UCSD-AML1 (cell line): ENCODE data around the gene SNX32.

Experiments used
- DNase-seq: peaks from one replicate; lab custom pipeline; 2025; ENCODE audit not compliant: unreplicated experiment; lab: John Stamatoyannopoulos, UW

SNX32 gene

DNA sequence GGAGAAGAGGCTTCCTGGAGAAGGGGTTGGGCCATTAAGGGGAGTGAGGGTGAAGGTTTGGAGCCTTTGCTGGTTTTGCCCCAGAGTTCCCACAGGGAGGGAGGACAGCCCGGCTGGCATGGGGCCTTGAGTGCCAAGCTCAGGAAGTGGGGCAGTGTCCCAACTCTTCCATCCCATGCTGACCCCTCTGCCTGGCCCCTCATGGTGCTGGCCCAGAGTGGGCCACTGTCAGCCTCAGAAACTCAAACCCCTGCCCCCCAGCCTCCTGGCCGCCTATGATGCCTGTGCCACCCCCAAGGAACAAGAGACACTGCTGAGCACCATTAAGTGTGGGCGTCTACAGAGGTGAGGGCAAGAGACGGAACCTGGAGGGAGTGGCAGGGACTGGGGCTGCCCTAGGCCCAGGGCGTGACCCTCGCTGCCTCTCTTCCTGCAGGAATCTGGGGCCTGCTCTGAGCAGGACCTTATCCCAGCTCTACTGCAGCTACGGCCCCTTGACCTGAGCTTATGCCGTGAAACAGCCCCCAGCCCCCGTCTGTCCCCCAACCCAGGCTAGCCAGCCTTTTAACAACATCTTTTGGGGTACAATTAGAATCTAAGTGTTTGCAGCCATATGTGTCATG, 31.9 kb downstream of the SNX32 start:
- no peak for DNase-seq

DNA sequence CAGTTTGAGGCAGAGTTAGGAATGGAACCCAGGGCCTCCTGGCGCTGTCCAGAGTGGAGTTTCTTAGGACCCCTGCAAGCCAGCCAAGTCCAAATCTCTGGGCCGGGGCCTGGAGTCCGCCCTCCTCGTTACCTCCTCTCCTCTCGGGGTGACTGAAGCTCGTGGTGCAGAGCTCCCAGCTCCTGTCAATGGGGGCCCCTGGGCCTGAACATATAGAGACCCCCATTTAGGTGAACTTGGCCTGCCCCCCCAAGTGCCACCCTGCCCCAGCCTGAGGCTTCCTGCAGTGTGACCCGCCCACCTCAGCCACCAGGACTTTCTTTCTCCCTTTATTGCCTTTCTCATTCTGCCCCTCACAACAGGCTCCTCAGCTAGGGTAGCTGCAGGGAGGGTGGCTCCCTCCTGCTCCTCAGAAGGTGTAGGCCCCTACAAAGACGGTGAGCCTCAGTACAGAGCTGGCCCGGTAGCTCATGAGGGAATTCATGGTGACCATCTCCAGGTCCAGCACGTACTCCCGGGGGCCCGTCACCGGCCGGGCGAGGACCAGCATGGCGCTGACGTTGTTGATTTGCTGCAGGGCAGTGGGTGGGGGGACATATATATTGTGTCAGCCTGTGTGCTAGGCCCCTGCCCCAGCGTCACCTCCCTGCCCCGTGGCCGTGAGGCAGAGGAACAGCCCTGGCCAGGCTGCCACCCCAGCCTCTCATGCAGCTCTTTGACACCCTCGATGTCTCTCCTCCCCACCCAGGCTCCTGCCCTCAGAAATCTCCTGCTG, 32.9 kb downstream of the SNX32 start:
- no peak for DNase-seq

DNA sequence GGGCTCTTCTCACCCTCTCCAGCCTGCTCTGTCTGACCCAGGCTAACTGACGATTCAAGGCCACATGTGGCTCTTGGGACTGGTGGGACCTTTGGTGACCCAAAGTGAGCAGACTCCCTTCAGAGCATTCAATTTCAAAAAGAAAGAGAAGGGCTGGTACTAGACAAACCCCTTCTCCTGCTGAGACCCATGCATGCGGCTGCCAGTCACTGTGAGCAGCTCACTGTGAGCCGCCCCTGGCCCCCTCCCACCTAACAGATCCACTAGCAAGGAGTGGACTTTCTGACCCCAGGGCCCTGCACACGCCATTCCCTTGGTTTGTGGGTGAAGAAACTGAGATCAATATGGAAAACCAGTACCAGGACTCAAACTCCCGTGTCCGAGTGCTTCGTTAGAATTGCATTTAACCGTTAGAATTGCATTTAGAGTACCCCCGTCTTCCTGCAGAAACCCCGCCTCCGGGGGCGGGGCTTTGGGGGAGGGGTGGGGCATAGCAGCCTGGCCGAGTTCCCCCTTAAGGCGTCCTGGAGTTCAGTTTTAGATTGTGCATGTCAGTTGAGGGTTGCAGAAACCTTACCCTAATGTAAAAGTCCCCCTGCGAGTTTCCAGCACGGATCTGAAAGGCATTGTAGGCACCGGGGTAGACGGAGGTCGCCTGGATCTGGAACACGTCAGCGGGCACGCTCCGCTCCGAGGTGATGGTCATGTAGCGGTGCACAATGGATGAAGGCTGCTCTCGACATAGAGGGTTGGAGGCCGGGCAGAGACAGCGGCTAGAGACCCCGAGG, 33.7 kb downstream of the SNX32 start:
- no peak for DNase-seq

DNA sequence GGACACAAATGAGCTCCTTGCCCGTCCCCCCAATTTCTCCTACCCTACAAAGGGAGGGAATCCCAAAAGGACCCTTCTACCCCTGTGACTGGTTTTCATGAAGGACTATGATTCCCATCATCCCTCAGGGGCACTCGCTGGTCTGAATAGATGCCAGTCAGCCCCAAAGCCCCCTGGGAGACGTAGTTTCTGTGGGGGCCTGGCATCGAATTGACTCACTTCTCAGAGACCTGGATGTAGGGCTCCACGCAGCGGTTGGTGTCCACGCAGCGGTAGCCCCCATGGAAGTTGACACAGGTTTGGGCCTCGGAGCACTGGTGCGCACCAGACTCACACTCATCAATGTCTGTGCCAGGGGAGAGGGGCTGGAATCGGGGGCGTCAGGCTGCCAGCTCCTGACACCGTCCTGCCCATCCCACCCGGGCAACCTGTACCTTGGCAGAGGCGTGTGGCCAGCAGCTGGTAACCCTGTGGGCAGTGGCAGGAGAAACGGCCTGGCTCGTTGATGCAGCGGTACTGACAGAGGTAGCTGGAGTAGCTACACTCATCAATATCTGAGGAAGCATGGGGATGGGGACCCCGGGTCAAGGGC, 34.4 kb downstream of the SNX32 start:
- DNase-seq, result no peak

DNA sequence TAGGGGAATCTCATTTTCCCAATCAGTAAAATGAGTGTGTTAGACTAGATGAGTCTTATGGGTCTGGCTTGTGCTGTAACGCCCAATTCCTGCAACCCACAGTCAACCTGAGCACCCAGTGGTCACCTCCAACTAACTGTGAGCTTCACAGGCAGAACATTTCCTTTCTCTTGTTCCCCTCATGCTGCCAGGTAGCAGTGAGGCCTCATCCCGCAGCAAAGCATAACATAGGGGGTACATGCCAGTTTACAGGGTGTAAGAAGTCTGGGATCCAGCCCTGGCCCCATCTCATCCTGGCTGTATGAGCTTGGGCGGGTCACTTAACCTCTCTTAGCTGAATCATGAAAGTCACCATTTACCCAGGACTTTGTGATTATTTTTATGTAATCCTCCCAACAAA, 35.1 kb downstream of the SNX32 start:
- no peak for DNase-seq

DNA sequence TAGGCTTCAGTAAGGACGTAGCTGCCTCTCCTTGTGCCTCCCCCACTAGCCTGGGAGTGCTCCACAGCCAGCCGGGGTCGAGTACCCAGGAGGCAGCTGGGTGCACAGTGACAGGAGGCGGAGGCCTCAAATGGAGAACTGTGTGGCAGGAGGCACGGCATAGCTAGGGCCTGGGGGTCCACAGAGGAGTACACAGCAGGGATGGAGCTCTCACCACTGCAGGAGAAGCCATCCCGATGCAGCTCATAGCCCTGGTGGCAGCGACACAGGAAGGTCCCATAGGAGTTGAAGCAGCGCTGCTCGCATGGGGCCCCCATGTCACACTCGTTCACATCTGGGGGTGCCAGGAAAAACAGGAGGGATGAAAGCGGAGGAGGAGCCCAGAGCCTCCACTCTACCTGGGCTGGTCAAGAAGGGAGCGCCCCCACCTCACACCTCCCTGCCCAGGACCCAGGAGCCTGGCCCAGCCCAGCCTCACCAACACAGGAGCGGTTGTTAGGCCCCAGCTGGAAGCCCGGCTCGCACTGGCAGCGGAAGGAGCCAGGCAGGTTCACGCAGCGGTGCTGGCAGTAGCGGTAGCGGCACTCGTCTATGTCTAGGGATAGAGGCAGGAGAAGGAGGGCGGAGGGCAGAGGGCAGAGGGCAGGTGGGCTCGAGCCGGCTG, 36.0 kb downstream of the SNX32 start:
- no peak for DNase-seq

DNA sequence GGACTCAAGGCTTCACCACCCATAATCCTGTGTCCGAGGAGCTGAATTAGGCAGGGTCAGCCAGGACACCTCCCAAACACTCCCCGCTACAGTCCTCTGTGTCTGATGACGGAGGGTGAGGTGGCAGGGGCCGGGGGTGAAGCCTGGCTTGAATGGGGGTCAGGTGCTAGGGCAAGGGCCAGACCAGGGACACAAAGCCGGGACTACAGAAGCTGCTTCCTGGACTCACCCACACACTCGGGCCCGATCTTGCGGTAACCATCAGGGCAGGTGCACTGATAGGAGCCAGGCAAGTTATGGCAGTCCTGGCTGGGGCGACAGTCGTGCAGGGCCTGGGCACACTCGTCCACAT, 36.5 kb downstream of the SNX32 start:
- DNase-seq, result no peak

DNA sequence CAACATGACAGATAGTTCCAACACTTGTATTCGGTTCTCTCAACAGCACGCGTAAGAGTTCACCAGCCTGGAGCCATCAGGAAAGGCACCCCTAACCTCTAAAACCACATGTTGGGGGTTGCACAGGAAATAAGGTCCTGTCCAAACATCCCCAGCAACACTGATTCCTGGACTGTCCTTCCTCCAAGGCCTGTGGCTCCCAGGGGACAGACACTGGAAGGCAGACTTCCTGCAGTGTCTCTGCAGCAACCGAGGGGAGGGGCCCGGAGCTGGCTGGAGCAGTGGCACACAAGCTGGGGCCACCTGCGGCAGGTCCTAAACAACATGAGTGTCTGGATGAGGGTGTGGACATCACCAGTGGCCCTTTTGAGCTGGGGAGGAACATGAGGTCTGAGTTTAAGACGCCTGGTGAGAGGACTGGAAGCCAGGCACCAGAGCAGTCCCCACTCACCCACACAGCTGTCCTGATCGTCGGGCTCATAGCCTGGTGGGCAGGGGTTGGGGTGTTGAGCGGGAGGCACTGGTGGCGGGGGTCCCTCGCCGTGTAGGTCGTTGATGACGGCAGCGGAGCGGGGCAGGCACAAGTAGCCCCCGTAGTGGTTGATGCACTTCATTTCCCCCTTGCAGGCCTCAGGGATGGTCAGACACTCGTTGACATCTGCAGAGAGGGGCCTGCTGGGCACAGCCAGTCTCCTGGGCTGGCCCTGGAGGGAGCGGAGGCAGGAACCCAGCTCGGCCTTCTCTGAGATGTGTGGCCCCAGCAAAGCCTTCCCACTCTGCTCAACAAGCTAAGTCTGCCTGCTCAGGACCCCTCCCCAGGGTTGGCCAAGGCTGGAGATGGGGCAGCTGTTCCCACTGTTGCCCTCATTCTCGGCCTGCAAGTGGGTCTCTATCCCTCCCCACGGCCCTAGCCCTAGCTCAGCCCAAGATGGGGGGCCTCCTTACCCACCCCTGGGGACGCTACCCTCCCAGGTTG, 37.2 kb downstream of the SNX32 start:
- peak; percentile 72 for DNase-seq

DNA sequence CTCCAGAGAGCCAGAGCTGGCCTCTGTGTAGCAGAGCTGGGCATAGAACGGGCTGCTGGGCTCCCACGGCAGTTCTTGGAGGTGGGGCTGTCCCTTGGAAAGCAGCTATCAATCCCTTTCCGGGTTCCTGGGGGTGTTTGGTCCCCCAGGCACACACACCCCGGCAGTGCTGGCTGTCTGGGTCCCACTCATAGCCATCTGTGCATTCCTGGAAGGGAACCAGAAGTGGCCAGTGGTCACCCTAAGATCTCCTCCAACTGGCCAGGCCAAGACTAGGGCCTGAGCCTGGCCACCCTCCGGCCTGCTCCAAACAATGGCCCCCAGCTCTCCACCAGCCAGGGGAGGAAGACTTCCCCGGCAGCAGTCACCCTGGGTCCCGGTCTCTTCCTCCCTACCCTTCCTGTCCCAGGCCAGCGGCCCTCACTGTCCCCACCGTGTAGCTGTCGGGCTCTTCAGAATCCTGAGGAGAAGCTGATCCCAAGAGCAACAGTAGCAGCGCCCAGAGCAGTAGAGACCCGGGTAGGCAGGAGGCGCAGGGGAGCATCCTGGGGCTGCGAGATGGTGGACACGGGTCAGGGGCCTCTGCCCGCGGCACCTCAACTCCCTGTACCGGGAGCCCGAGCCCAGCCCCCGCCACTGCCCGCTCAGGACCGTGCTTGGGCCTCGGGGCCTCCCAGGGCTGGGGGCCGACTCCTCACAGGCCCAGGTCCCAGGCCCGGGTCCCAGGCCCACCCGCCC, 38.2 kb downstream of the SNX32 start:
- no peak for DNase-seq

DNA sequence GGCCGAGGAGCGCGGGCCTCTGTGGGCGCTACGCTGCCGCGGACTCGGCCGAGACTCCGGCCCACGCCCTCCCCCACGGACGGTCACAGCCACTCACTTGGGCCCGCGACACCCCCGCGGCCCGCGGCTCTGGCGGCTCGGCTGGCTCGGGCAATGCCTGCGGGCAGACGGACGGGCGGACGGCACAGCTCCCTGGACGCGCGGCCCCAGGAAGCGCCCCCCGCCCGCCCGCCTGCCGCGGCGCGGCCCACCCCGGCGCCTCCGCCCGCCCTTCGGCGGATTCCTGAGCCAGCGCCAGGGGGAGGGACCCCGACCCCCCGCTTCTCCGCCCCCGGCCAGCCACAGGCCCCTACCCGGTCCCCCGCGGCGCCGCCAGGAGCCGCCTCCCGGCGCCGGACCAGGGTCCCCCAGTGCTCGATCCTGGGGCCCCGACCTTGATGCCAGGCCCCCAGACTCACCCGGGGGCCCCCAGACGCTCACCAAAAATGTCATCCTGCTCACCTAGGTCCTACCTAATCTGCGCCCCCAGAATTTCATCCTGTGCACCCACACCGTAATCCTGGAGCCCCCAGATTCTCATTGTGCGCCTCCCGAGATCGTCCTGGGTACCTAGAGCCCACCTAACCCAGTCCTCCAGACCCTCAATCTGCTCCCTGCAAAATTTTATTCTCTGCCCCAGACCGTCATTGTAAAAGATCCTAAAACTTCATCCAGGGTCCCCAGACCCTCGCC, 39.0 kb downstream of the SNX32 start, which contains the start of gene EFEMP2:
TSS of gene EFEMP2 (minus strand) at position 215 of the 732 bp plus-strand sequence. CDS start 446 bp downstream, outside the sequence.
- no peak for DNase-seq

DNA sequence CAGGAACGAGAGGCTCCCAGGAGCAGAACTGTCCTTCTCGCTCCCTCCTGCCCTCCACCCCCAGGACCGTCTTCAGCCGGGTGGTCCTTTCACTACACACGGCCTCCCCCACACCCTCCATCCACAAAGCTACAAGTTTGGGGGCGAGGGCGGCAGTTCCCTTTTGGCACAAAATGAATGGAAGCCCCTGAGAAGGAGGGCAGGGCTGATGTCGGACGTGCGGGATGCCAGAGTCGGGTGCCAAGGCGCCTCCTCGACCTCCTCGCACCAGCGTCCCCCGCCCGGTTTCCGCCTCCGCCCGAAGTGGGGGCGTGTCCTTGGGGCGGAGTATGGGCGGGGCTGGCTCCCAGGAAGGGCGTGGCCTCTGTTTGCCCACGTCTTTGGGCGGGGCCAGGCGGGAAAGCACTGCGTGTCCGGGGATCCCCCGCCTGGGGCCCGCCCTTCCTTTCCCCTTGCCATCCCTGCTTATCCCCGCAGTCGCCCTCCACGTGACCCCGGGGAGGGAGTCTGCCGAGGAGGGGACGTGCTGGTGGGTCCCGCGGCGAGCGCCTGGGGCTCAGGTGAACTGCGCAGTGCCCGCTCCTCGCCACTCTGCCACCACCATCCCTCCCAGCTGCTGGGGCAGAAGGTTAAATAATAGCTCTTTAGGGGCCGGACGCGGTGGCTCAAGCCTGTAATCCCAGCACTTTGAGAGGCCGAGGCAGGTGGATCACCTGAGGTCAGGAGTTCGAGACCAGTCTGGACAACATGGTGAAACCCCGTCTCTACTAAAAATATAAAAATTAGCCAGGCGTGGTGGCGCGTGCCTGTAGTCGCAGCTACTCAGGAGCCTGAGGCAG, 39.8 kb downstream of the SNX32 start:
- DNase-seq, result peak; percentile 95

DNA sequence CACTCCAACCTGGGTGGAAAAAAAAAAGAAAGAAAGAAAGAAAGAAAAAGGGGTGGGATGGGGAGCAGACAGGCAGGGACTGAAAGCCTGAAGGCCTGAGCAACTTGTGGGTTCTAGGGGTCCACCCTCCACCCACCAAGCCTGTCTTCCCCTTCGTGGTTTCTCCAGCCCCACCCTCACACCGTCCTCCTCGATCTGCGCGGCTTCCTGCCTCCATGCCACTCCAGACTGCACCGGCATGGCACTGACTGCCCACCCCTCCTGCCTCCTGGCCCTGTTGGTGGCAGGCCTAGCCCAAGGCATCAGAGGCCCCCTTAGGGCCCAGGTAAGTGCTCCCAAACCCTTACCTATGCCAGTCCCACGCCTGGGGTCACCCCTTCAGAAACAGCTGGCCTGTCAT, 45.9 kb downstream of the SNX32 start, which contains the start of gene CTSW:
TSS of gene CTSW (plus strand) at position 221 of the 400 bp plus-strand sequence. CDS start at position 239, 18 bp downstream.
- peak; percentile 62 for DNase-seq

DNA sequence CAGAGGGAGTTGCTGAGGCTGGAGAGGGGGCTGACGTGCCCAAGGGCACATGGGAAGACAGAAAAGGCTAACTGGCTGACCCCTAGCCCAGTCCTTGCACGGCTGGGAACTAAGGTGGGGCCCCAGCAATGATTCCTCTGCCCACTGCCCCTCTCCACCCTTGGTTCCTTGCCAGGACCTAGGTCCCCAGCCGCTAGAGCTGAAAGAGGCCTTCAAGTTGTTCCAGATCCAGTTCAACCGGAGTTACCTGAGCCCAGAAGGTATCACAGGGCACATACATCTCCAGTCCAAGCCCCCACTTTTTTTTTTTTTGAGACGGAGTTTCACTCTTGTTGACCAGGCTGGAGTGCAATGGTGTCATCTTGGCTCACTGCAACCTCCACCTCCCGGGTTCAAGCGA, 46.3 kb downstream of the SNX32 start:
- DNase-seq, result no peak

DNA sequence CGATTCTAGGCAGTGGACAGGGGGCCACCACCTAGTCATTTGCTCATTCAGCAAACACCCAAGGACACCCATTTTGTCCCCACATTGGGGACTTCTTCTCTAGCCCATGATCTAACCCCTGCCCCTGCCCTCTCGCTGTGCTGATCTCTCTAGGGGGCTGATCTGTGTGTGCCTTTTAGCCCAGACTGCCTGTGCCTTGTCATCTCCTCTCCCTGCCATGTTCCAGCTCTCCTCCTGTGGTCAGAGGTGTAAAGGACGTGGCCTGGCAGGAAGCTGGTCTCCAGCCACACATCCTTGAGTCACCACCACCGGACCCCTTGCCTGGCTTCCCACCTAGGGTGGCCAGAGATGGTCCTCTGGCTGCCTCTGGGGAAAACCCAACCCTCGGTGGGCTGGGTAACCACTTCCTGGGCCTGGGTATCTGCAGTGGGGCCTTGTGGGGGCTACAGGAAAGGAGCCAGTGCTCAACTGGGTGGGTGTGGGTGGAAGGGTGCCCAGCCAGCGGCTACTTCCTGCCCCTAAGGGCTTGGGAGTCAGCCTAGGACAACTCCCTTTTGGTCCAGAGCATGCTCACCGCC, 47.2 kb downstream of the SNX32 start:
- DNase-seq, result peak; percentile 33

DNA sequence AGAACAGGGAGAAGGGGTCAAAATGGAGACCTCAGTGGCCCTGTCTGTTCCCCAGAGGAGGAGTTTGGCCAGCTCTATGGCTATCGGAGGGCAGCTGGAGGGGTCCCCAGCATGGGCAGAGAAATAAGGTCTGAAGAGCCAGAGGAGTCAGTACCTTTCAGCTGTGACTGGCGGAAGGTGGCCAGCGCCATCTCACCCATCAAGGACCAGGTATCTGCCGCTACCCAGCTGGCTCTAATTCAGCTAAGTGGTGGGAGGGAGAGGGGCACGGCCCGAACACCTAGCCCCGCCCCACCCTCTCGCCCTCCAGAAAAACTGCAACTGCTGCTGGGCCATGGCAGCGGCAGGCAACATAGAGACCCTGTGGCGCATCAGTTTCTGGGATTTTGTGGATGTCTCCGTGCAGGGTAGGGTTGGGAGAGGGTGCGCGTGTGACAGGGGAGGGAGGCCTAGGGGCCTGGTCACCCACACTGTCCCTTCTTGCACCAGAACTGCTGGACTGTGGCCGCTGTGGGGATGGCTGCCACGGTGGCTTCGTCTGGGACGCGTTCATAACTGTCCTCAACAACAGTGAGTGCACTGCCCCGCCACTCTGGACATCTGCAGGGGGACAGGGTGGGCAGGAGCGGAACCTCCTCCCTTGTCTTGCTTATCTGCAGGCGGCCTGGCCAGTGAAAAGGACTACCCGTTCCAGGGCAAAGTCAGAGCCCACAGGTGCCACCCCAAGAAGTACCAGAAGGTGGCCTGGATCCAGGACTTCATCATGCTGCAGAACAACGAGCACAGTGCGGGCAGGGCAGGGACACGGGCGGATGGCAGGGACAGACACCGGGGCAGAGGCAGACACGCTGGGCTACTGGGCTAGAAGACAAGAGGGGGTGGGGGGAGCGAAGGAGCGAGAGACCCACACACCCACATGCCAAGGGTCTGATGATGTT, 48.6 kb downstream of the SNX32 start:
- no peak for DNase-seq
